Hepatocyte (in vitro differentiated cells): ENCODE data around the gene ESRRG. TPM values are rescaled to one million over a fixed set of nuclear protein-coding genes. Genes with fewer than 3 reads are reported as not detected.
A peak's percentile ranks its signal among the peaks of the same experiment; 100 is the strongest.

Experiments used
- DNase-seq: peaks from one replicate; pipeline ENCODE4 v3.0.0-alpha.2; 2016; ENCODE audit warnings: low spot score
- H2AFZ ChIP-seq: fragments of 200-600 bp; sonication (generic); 2 replicates; pipeline ENCODE4 v1.6.0; 2016; ENCODE audit warnings: antibody characterized with exemption, mild to moderate bottlenecking
- H3K27ac ChIP-seq: fragments of 200-600 bp; sonication (generic); 2 replicates; pipeline ENCODE4 v1.5.1; 2016; ENCODE audit warnings: mild to moderate bottlenecking
- H3K27me3 ChIP-seq: fragments of 200-600 bp; sonication (generic); 2 replicates; pipeline ENCODE4 v1.6.1; 2016
- H3K36me3 ChIP-seq: fragments of 200-600 bp; sonication (generic); replicated peaks from 2 replicates; pipeline ENCODE4 v1.5.1; 2016; ENCODE audit warnings: low read depth; ENCODE audit not compliant: insufficient read depth
- H3K4me1 ChIP-seq: fragments of 200-600 bp; sonication (generic); 2 replicates; pipeline ENCODE4 v1.5.1; 2016; ENCODE audit warnings: mild to moderate bottlenecking, moderate library complexity; ENCODE audit not compliant: insufficient read depth
- H3K4me2 ChIP-seq: fragments of 200-600 bp; sonication (generic); 2 replicates; pipeline ENCODE4 v1.6.0; 2016
- H3K4me3 ChIP-seq: fragments of 200-600 bp; sonication (generic); 2 replicates; pipeline ENCODE4 v1.5.1; 2016; ENCODE audit warnings: mild to moderate bottlenecking
- H3K79me2 ChIP-seq: fragments of 200-600 bp; sonication (generic); 2 replicates; pipeline ENCODE4 v1.6.0; 2017; ENCODE audit warnings: mild to moderate bottlenecking
- H3K9me2 ChIP-seq: fragments of 200-600 bp; sonication (generic); replicated peaks from 2 replicates; pipeline ENCODE4 v1.6.0; 2017; ENCODE audit warnings: mild to moderate bottlenecking; ENCODE audit not compliant: insufficient read depth
- H3K9me3 ChIP-seq: fragments of 200-600 bp; sonication (generic); 2 replicates; pipeline ENCODE4 v1.5.1; 2016; ENCODE audit warnings: low read depth, mild to moderate bottlenecking
- H4K20me1 ChIP-seq: fragments of 200-600 bp; sonication (generic); 2 replicates; pipeline ENCODE4 v1.6.0; 2016; ENCODE audit warnings: mild to moderate bottlenecking; ENCODE audit not compliant: insufficient read depth, poor library complexity, severe bottlenecking
- CTCF ChIP-seq: fragments of 200-600 bp; sonication (generic); IDR thresholded peaks from 2 replicates; pipeline ENCODE4 v1.5.1; 2016; ENCODE audit warnings: antibody characterized with exemption, mild to moderate bottlenecking; ENCODE audit not compliant: poor library complexity
- EZH2 ChIP-seq: fragments of 200-600 bp; sonication (generic); IDR thresholded peaks from 2 replicates; pipeline ENCODE4 v1.6.1; 2016; ENCODE audit warnings: antibody characterized with exemption, mild to moderate bottlenecking, borderline replicate concordance
- EZH2phosphoT487 ChIP-seq: fragments of 200-600 bp; sonication (generic); IDR thresholded peaks from one replicate; pipeline ENCODE4 v1.6.1; 2018; ENCODE audit warnings: antibody characterized with exemption, mild to moderate bottlenecking, low read depth, moderate library complexity; ENCODE audit not compliant: unreplicated experiment, severe bottlenecking
- WGBS: methylation state at CpG from one replicate; pipeline ENCODE4 v1.1.6; 2016; ENCODE audit warnings: low lambda C conversion rate; ENCODE audit errors: missing lambda C conversion rate; 5-methylcytosine and 5-hydroxymethylcytosine counted together
- polyA plus RNA-seq: library from polyadenylated mRNA; unstranded; fragments of >200 nt; fragmentation: Nextera tagmentation; extraction: Ambion mirVana; gene quantifications from 2 replicates; pipeline ENCODE4 v1.2.1, GENCODE V29; 2016
- total RNA-seq: library from RNA; depleted of rRNA; stranded (reverse); fragments of >200 nt; gene quantifications from 2 replicates; pipeline ENCODE4 v1.2.3, GENCODE V29; 2014

The ESRRG gene
- total and polyA plus RNA-seq, 2 experiments from 2014 or later, result 2.8 to 10.3 TPM

GRCh38 chr1:216691710-216692109, 31.5 kb downstream of the ESRRG start:
- Histone ChIP-seq H3K79me2 (peaks cover 5% of the 10 kb centered on the region), H3K36me3 (no peaks in the 10 kb centered on the region), H3K9me2 (no peaks in the 10 kb centered on the region), H3K9me3 (no peaks in the 10 kb centered on the region), H3K4me3 (no peak overlapping the region), H3K4me1 (peaks cover 5% of the 10 kb centered on the region), H2AFZ (no peak overlapping the region), H3K4me2 (no peak overlapping the region), H3K27ac (no peak overlapping the region), H4K20me1 (no peaks in the 10 kb centered on the region), H3K27me3 (no peaks in the 10 kb centered on the region)
- TF ChIP-seq EZH2phosphoT487 (no peak), CTCF (no peak), EZH2 (no peak)
- WGBS, result 93% methylated on average over 3 of the region's 3 CpGs
- DNase-seq, result no peak

GRCh38 chr1:216690603-216691002, 32.6 kb downstream of the ESRRG start:
- DNase-seq, result no peak
- WGBS, result 60% methylated on average over 1 of the region's 1 CpG
- Histone ChIP-seq H3K9me2 (no peaks in the 10 kb centered on the region), H4K20me1 (no peaks in the 10 kb centered on the region), H3K27me3 (no peaks in the 10 kb centered on the region), H3K36me3 (no peaks in the 10 kb centered on the region), H3K4me2 (peak overlapping the region; percentile 7), H3K9me3 (no peaks in the 10 kb centered on the region), H3K4me3 (no peak overlapping the region), H3K4me1 (peaks cover 7% of the 10 kb centered on the region), H2AFZ (no peak overlapping the region), H3K79me2 (peaks cover 5% of the 10 kb centered on the region), H3K27ac (peak overlapping the region; percentile 14)
- TF ChIP-seq EZH2phosphoT487 (no peak), CTCF (no peak), EZH2 (no peak)

- Histone ChIP-seq H3K79me2 (peaks cover 7% of the 10 kb centered on the region), H3K27me3 (no peaks in the 10 kb centered on the region), H3K9me2 (no peaks in the 10 kb centered on the region), H3K9me3 (no peaks in the 10 kb centered on the region), H3K4me1 (peaks cover 7% of the 10 kb centered on the region), H2AFZ (no peak overlapping the region), H3K4me3 (no peak overlapping the region), H4K20me1 (no peaks in the 10 kb centered on the region), H3K27ac (no peak overlapping the region), H3K36me3 (no peaks in the 10 kb centered on the region), H3K4me2 (no peak overlapping the region)
- WGBS, result 83% methylated on average over 8 of the region's 8 CpGs
- no peak for TF ChIP-seq CTCF
- no peak for TF ChIP-seq EZH2phosphoT487
- TF ChIP-seq EZH2, result no peak
- no peak for DNase-seq
These were observed 35.0 kb downstream of the ESRRG start for GRCh38 chr1:216688127-216688657.
